Upper lobe of left lung (tissue), 4 donors: ENCODE data around the gene CHCHD6.

Source experiments
- CTCF ChIP-seq, 6 experiments: fragments of 450-650 bp in 4 of 6; fragments of 200-600 bp in 2 of 6; sonication (generic) in 2 of 6; IDR thresholded peaks; one replicate each; pipeline ENCODE4 v1.5.1; 2016 to 2019; ENCODE audit warnings: antibody characterized with exemption in 6 of 6
- EP300 ChIP-seq, 4 donors: sonication (generic); formaldehyde crosslinking; IDR thresholded peaks; one replicate each; pipeline ENCODE4 v1.5.1; 2017; ENCODE audit warnings: antibody characterized with exemption in 4 of 4, control low read depth in 2 of 4
- POLR2A ChIP-seq, 4 donors: fragments of 450-650 bp; IDR thresholded peaks; one replicate each; pipeline ENCODE4 v1.5.1; 2016 to 2017; ENCODE audit warnings: antibody characterized with exemption in 4 of 4, mild to moderate bottlenecking in 2 of 4
- POLR2AphosphoS5 ChIP-seq, 2 donors: sonication (generic); formaldehyde crosslinking; IDR thresholded peaks; one replicate each; pipeline ENCODE4 v1.5.1; 2017; ENCODE audit warnings: antibody characterized with exemption in 2 of 2

- TF ChIP-seq EP300 (IDR thresholded peaks at IDR 0.05) (no peak), CTCF (IDR thresholded peaks at IDR 0.05) (no peak), POLR2AphosphoS5 (IDR thresholded peaks at IDR 0.05) (no peak), POLR2A (IDR thresholded peaks at IDR 0.05) (no peak)
Measured at GRCh38 chr3:126684218-126684751, 19.8 kb upstream of the CHCHD6 start.
